Heart left ventricle (tissue), 13 donors: ENCODE results near the gene ABCB6.

ENCODE experiments used
- POLR2A ChIP-seq, 2 donors: fragments of 450-650 bp; IDR thresholded peaks; one replicate each; pipeline ENCODE4 v1.6.1; 2017; ENCODE audit warnings: antibody characterized with exemption in 2 of 2, mild to moderate bottlenecking in 2 of 2, moderate library complexity in 2 of 2
- TF ChIP-seq, protein P1 (sequence below), 12 donors: fragments of 200-600 bp; sonication (generic) in 4 of 12; IDR thresholded peaks; one replicate each; pipeline versions ENCODE4 v1.5.0 to v1.8.0; 2018 to 2022; ENCODE audit warnings: antibody characterized with exemption in 12 of 12, mild to moderate bottlenecking in 5 of 12
- donor health status: ischemic (EF 13 %, LVEDD 7.1; RV severe dilation, severe dysfunction).
- donor health status: DM: no; HTN: yes; CAD: no.
- donor health status: DM: no; HTN: no; CAD: no.
- donor health status: ischemic (EF 25% LVEDD 6.9; RV normal size, moderate dysfunction).
- donor health status: ischemic (EF 25% LVEDD 5.7; RV mildly dilated, moderate dysfunction).
- donor health status: ischemic (EF 35%, LVEDD 5.7; RV mildly dilated, moderate dysfunction).
- donor health status: nonischemic (EF 11% LVEDD 7.7; RV severe dilation, severe dysfunction).
- donor health status: DM: yes; HTN: yes; CAD: no.
- donor health status: PGD.
- donor health status: ischemic (EF 29% LVEDD 5.4; RV normal size, mild dysfunction).
- donor health status: nonischemic (EF 23%, LVEDD 6.1; RV moderate dilation, normal function).

DNA sequence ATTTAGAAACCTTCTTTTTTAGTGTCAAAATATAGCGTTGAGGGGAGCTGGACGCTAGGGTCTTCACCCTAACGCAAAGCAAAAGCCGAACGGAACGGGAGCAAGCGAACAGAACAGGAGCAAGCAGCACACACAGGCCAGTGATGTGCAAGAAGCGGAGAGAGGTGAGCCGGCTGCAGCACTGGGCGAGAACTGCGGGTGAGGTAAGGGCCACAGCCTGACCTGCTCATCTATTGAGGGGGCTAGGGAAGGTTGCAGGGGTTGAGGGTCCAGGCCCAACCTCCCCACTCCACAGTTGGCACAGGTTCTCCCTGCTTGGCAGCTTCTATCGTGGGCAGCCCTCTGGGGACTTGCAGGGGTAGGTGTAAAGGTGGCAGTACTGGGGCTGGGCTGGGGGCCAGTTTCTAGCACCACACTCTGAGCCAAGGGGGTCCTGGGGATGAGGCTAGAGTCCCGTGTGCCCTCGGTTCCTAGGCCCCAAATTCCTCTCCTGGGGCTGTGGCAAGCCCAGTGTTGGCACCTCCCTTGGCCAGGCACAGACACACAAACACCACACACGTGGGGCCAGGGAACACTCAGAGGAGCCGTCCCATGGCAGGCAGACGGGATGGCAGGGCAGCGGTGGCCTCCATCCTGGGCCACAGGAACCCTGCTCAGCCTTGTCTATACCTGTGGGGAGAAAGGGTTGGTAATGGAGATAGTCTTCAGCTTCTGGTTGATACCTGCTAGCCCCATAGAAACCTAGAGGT, 1.2 kb upstream of the ABCB6 start:
- TF ChIP-seq, protein P1, sequence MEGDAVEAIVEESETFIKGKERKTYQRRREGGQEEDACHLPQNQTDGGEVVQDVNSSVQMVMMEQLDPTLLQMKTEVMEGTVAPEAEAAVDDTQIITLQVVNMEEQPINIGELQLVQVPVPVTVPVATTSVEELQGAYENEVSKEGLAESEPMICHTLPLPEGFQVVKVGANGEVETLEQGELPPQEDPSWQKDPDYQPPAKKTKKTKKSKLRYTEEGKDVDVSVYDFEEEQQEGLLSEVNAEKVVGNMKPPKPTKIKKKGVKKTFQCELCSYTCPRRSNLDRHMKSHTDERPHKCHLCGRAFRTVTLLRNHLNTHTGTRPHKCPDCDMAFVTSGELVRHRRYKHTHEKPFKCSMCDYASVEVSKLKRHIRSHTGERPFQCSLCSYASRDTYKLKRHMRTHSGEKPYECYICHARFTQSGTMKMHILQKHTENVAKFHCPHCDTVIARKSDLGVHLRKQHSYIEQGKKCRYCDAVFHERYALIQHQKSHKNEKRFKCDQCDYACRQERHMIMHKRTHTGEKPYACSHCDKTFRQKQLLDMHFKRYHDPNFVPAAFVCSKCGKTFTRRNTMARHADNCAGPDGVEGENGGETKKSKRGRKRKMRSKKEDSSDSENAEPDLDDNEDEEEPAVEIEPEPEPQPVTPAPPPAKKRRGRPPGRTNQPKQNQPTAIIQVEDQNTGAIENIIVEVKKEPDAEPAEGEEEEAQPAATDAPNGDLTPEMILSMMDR (IDR thresholded peaks at IDR 0.05), result no peak
- TF ChIP-seq POLR2A (IDR thresholded peaks at IDR 0.05), result no peak
